Neural progenitor cell (in vitro differentiated cells): ENCODE measurements around the gene DENND5B. TPM values are rescaled to one million over a fixed set of nuclear protein-coding genes. Genes with fewer than 3 reads are reported as not detected.

ENCODE experiments used
- DNase-seq: peaks from one replicate; pipeline ENCODE4 v3.0.0-alpha.2; 2016; ENCODE audit warnings: low spot score
- H2AFZ ChIP-seq: fragments of 200-600 bp; sonication (generic); replicated peaks from 2 replicates; pipeline ENCODE4 v1.6.1; 2016; ENCODE audit warnings: antibody characterized with exemption
- H3F3A ChIP-seq: fragments of 200-600 bp; sonication (generic); 2 replicates; pipeline ENCODE4 v1.6.1; 2016; ENCODE audit warnings: antibody characterized with exemption, low read depth
- H3K27ac ChIP-seq: fragments of 200-600 bp; sonication (generic); 2 replicates; pipeline ENCODE4 v1.5.1; 2016; ENCODE audit warnings: mild to moderate bottlenecking
- H3K27me3 ChIP-seq: fragments of 200-600 bp; sonication (generic); 2 replicates; pipeline ENCODE4 v1.6.1; 2016; ENCODE audit warnings: mild to moderate bottlenecking, moderate library complexity
- H3K36me3 ChIP-seq: fragments of 200-600 bp; sonication (generic); 2 replicates; pipeline ENCODE4 v1.5.1; 2016
- H3K4me1 ChIP-seq: fragments of 200-600 bp; sonication (generic); 2 replicates; pipeline ENCODE4 v1.6.1; 2016; ENCODE audit warnings: mixed run types
- H3K4me2 ChIP-seq: fragments of 200-600 bp; sonication (generic); 2 replicates; pipeline ENCODE4 v1.6.1; 2016
- H3K4me3 ChIP-seq: fragments of 200-600 bp; sonication (generic); 2 replicates; pipeline ENCODE4 v1.5.1; 2016
- H3K79me2 ChIP-seq: fragments of 200-600 bp; sonication (generic); 2 replicates; pipeline ENCODE4 v1.6.1; 2016; ENCODE audit warnings: low read depth
- H3K9ac ChIP-seq: fragments of 200-600 bp; sonication (generic); 2 replicates; pipeline ENCODE4 v1.6.1; 2016
- H3K9me3 ChIP-seq: fragments of 200-600 bp; sonication (generic); 2 replicates; pipeline ENCODE4 v1.5.1; 2016; ENCODE audit warnings: low read depth
- H4K20me1 ChIP-seq: fragments of 200-600 bp; sonication (generic); 2 replicates; pipeline ENCODE4 v1.6.1; 2016; ENCODE audit warnings: low read depth
- H3K27ac Mint-ChIP-seq: 3 replicates; pipeline ENCODE4 v1.8.0; 2021; ENCODE audit warnings: mixed read lengths
- H3K27me3 Mint-ChIP-seq: 2 replicates; pipeline ENCODE4 v1.8.0; 2022; ENCODE audit warnings: low read depth, mild to moderate bottlenecking, inconsistent platforms, moderate library complexity, mixed read lengths; ENCODE audit not compliant: insufficient read depth
- H3K36me3 Mint-ChIP-seq: 3 replicates; pipeline ENCODE4 v1.8.0; 2021; ENCODE audit warnings: mixed read lengths
- H3K4me1 Mint-ChIP-seq: 3 replicates; pipeline ENCODE4 v1.8.0; 2021; ENCODE audit warnings: mixed read lengths
- H3K4me3 Mint-ChIP-seq: 3 replicates; pipeline ENCODE4 v1.8.0; 2021; ENCODE audit warnings: mild to moderate bottlenecking, moderate library complexity, mixed read lengths
- H3K9me3 Mint-ChIP-seq: 3 replicates; pipeline ENCODE4 v1.8.0; 2020; ENCODE audit warnings: mixed read lengths
- EZH2 ChIP-seq: fragments of 200-600 bp; sonication (generic); IDR thresholded peaks from 2 replicates; pipeline ENCODE4 v1.6.1; 2017; ENCODE audit warnings: antibody characterized with exemption, mild to moderate bottlenecking, moderate library complexity
- EZH2phosphoT487 ChIP-seq: fragments of 200-600 bp; sonication (generic); IDR thresholded peaks from 2 replicates; pipeline ENCODE4 v1.6.1; 2017; ENCODE audit warnings: antibody characterized with exemption
- total RNA-seq: library from RNA; depleted of rRNA; stranded (reverse); fragments of >200 nt; gene quantifications from 2 replicates; pipeline ENCODE4 v1.2.3, GENCODE V29; 2015; ENCODE audit warnings: low replicate concordance
- TF ChIP-seq, protein P1 (sequence below): fragments of 200-600 bp; sonication (generic); IDR thresholded peaks from 2 replicates; pipeline ENCODE4 v1.5.1; 2017; ENCODE audit warnings: antibody characterized with exemption, mild to moderate bottlenecking

Gene DENND5B
- total RNA-seq, 1 donor from 2014 or later = 24.2 TPM

DNA sequence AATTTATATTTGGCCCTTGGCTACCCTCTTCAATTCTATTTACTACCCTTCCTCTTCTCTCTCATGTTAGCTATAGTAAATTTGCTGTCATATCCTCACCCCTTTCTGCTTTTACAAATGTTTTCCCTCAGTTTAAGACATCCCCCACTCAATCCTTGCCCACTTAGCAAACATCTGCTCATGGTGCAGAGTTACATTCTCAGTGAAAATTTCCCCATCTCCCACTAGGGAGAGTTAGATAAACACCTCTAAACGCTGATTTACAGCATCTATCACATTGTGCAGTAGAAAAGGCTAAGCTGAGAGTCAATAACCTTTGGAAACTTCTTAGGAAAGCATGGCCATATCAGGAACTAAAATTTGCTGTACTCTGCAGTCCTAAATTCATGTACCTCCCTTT lies 69.0 kb downstream of the DENND5B start:
- H3K9ac ChIP-seq = no peak overlapping the region
- H3K36me3 Mint-ChIP-seq = peaks cover 1% of the 10 kb centered on the region
- H3K4me1 ChIP-seq = peaks cover 41% of the 10 kb centered on the region
- H3K4me2 ChIP-seq = no peak overlapping the region
- no peak overlapping the region for H3K4me3 ChIP-seq
- no peaks in the 10 kb centered on the region for H3K27me3 ChIP-seq
- H3K79me2 ChIP-seq = peaks cover 40% of the 10 kb centered on the region
- no peaks in the 10 kb centered on the region for H3K36me3 ChIP-seq
- H3K9me3 Mint-ChIP-seq = no peaks in the 10 kb centered on the region
- H3K9me3 ChIP-seq = no peaks in the 10 kb centered on the region
- peaks cover 22% of the 10 kb centered on the region for H4K20me1 ChIP-seq
- peak overlapping the region; percentile 80 for H3K27ac Mint-ChIP-seq
- no peak overlapping the region for H2AFZ ChIP-seq
- no peak for DNase-seq
- peaks cover 29% of the 10 kb centered on the region for H3K4me1 Mint-ChIP-seq
- no peak for TF ChIP-seq EZH2
- TF ChIP-seq EZH2phosphoT487 = no peak
- TF ChIP-seq, protein P1, sequence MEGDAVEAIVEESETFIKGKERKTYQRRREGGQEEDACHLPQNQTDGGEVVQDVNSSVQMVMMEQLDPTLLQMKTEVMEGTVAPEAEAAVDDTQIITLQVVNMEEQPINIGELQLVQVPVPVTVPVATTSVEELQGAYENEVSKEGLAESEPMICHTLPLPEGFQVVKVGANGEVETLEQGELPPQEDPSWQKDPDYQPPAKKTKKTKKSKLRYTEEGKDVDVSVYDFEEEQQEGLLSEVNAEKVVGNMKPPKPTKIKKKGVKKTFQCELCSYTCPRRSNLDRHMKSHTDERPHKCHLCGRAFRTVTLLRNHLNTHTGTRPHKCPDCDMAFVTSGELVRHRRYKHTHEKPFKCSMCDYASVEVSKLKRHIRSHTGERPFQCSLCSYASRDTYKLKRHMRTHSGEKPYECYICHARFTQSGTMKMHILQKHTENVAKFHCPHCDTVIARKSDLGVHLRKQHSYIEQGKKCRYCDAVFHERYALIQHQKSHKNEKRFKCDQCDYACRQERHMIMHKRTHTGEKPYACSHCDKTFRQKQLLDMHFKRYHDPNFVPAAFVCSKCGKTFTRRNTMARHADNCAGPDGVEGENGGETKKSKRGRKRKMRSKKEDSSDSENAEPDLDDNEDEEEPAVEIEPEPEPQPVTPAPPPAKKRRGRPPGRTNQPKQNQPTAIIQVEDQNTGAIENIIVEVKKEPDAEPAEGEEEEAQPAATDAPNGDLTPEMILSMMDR = no peak
- no peak overlapping the region for H3K27ac ChIP-seq
- peaks cover 23% of the 10 kb centered on the region for H3F3A ChIP-seq
- H3K27me3 Mint-ChIP-seq = peaks cover under 1% of the 10 kb centered on the region
- no peak overlapping the region for H3K4me3 Mint-ChIP-seq

DNA sequence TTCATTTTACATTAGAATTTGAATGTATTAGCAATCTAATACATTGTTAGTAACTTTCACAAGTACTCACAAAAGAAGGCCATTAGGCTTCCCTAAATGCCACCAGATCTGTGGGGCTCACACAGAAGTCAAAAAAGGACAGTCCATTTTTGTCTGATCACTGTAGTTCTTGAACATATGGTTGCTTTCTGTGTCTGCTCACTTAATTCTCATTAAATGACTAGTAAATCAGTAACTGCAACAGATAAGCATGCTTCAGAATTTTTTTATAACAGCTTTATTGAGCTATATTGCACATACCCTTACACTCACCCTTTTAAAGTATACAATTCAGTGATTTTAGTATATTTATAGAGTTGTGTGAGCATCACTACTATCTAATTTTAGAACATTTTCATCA lies 71.4 kb downstream of the DENND5B start:
- Histone ChIP-seq H3K4me3 (peak overlapping the region; percentile 6), H2AFZ (no peak overlapping the region), H3F3A (peaks cover 23% of the 10 kb centered on the region), H3K79me2 (peaks cover 37% of the 10 kb centered on the region), H3K9me3 (no peaks in the 10 kb centered on the region), H3K27me3 (no peaks in the 10 kb centered on the region), H3K9ac (no peak overlapping the region), H3K27ac (peak overlapping the region; percentile 79), H3K4me2 (peak overlapping the region; percentile 49), H3K36me3 (no peaks in the 10 kb centered on the region), H3K4me1 (peaks cover 41% of the 10 kb centered on the region), H4K20me1 (peaks cover 22% of the 10 kb centered on the region)
- H3K27ac Mint-ChIP-seq = no peak overlapping the region
- H3K4me3 Mint-ChIP-seq = no peak overlapping the region
- no peaks in the 10 kb centered on the region for H3K27me3 Mint-ChIP-seq
- no peaks in the 10 kb centered on the region for H3K9me3 Mint-ChIP-seq
- H3K36me3 Mint-ChIP-seq = no peaks in the 10 kb centered on the region
- peaks cover 29% of the 10 kb centered on the region for H3K4me1 Mint-ChIP-seq
- TF ChIP-seq EZH2 = no peak
- DNase-seq = no peak

DNA sequence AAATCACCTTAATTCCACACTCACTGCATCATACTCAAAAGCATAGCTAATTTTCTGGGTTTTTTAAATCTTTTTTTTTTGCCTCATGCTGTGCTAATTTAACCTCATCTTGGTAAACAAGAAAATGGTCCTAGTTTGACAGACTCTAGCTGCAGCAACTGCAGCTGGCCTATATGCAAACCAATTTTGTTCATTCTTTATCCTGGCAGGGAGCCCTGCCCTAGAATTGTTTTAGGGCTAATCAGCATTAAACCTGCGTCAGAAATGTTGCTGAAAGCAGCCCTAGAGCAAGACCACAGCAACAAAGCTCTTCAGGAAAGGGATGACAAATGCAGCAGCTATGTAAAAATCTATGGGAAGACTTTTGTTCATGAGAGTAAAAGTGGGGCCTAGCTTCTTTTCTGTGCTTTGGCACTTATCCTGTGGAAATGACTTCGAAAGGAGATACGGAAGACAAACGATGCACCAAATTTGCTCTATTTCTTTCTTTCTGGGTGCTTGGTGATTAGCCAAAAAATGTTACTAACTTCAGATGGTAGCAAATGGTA lies 72.2 kb downstream of the DENND5B start:
- no peak overlapping the region for H2AFZ ChIP-seq
- H3K4me3 ChIP-seq = peak overlapping the region; percentile 6
- H3K27ac ChIP-seq = peak overlapping the region; percentile 79
- peaks cover 40% of the 10 kb centered on the region for H3K79me2 ChIP-seq
- no peaks in the 10 kb centered on the region for H3K27me3 ChIP-seq
- peaks cover 41% of the 10 kb centered on the region for H3K4me1 ChIP-seq
- Mint-ChIP-seq H3K4me3 (no peak overlapping the region), H3K36me3 (no peaks in the 10 kb centered on the region), H3K4me1 (peaks cover 29% of the 10 kb centered on the region), H3K9me3 (no peaks in the 10 kb centered on the region), H3K27ac (peak overlapping the region; percentile 92), H3K27me3 (no peaks in the 10 kb centered on the region)
- peaks cover 23% of the 10 kb centered on the region for H3F3A ChIP-seq
- H3K9ac ChIP-seq = no peak overlapping the region
- TF ChIP-seq, protein P1 = no peak
- TF ChIP-seq EZH2phosphoT487 = no peak
- no peak for TF ChIP-seq EZH2
- DNase-seq = peak; percentile 57
- H4K20me1 ChIP-seq = peaks cover 22% of the 10 kb centered on the region
- H3K36me3 ChIP-seq = no peaks in the 10 kb centered on the region
- H3K4me2 ChIP-seq = peak overlapping the region; percentile 49
- H3K9me3 ChIP-seq = no peaks in the 10 kb centered on the region

DNA sequence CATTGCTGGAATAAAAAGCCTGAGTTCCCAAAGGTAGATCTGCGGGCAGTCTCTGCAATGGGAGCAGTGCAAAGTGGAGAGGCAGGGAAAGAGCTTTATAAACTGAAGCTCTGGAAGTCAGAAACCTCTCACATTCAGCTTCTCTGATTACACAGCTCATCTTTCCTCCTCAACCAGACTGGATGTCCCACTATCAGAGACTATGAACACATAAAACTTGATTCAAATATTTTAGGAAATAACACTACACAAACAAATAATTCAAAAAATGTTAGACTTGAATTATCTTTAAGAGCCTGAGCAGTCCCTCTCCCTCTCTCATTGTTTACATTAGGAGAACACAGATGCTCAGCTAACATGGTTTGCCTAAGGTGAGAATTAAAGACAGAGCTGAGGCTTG lies 72.9 kb downstream of the DENND5B start:
- peaks cover 41% of the 10 kb centered on the region for H3K4me1 ChIP-seq
- peaks cover 34% of the 10 kb centered on the region for H3K79me2 ChIP-seq
- no peaks in the 10 kb centered on the region for H3K36me3 ChIP-seq
- no peaks in the 10 kb centered on the region for H3K9me3 ChIP-seq
- TF ChIP-seq EZH2 = no peak
- TF ChIP-seq, protein P1 = no peak
- no peak for TF ChIP-seq EZH2phosphoT487
- Mint-ChIP-seq H3K9me3 (no peaks in the 10 kb centered on the region), H3K27ac (peak overlapping the region; percentile 47), H3K27me3 (peaks cover 3% of the 10 kb centered on the region), H3K4me1 (peaks cover 29% of the 10 kb centered on the region), H3K36me3 (no peaks in the 10 kb centered on the region), H3K4me3 (no peak overlapping the region)
- DNase-seq = no peak
- H3K9ac ChIP-seq = no peak overlapping the region
- peaks cover 23% of the 10 kb centered on the region for H3F3A ChIP-seq
- peaks cover 22% of the 10 kb centered on the region for H4K20me1 ChIP-seq
- peak overlapping the region; percentile 79 for H3K27ac ChIP-seq
- H3K27me3 ChIP-seq = no peaks in the 10 kb centered on the region
- no peak overlapping the region for H3K4me3 ChIP-seq
- no peak overlapping the region for H2AFZ ChIP-seq
- H3K4me2 ChIP-seq = peak overlapping the region; percentile 49
